Left lung (tissue), 10 donors: ENCODE measurements around the gene XPNPEP3. TPM values are rescaled to one million over a fixed set of nuclear protein-coding genes. Genes with fewer than 3 reads are reported as not detected.
A peak's percentile ranks its signal among the peaks of the same experiment; 100 is the strongest.

Experiments used
- ATAC-seq: fragments of 200-7000 bp; cut with Tn5 transposase; one replicate; pipeline ENCODE4 v1.9.1; 2020; ENCODE audit warnings: moderate library complexity
- DNase-seq, 4 donors: peaks; one replicate each; pipeline ENCODE4 v3.0.0-alpha.2; 2013 to 2020
- H3K27ac ChIP-seq, 2 donors: fragments of 200-600 bp; sonication (generic) in 1 of 2; one replicate each; pipeline versions ENCODE4 v1.5.0 to v1.8.0; 2020 to 2021
- H3K27me3 ChIP-seq, 2 donors: fragments of 200-600 bp; sonication (generic) in 1 of 2; one replicate each; pipeline versions ENCODE4 v1.5.0 to v1.8.0; 2020 to 2021
- H3K36me3 ChIP-seq, 2 donors: fragments of 200-600 bp; sonication (generic) in 1 of 2; one replicate each; pipeline versions ENCODE4 v1.5.0 to v1.8.0; 2020 to 2021
- H3K4me1 ChIP-seq, 2 donors: fragments of 200-600 bp; one replicate each; pipeline ENCODE4 v1.8.0; 2021
- H3K4me3 ChIP-seq, 2 donors: fragments of 200-600 bp; sonication (generic) in 1 of 2; one replicate each; pipeline versions ENCODE4 v1.5.0 to v1.8.0; 2020 to 2021; ENCODE audit warnings: mild to moderate bottlenecking in 1 of 2
- H3K9me3 ChIP-seq, 2 donors: fragments of 200-600 bp; sonication (generic) in 1 of 2; one replicate each; pipeline versions ENCODE4 v1.5.0 to v1.8.0; 2020 to 2021
- CTCF ChIP-seq, 2 donors: fragments of 200-600 bp; sonication (generic) in 1 of 2; IDR thresholded peaks; one replicate each; pipeline versions ENCODE4 v1.5.0 to v1.8.0; 2021; ENCODE audit warnings: antibody characterized with exemption in 2 of 2
- intact Hi-C, 2 donors: fragments of 100-400 bp; cut with DNase I; formaldehyde crosslinking; loops; one replicate each; pipeline versions ENCODE4 v1.11.2 to v1.14.2; 2022
- microRNA-seq, 2 donors: library from miRNA; unstranded; fragments of <30 nt; microRNA quantifications; one replicate each; pipeline ENCODE4, GENCODE V29; 2019
- polyA plus RNA-seq, 6 donors: library from polyadenylated mRNA; unstranded; fragments of 120-200 nt; gene quantifications; one replicate each; pipeline ENCODE4 v1.2.1, GENCODE V29; 2013; ENCODE audit not compliant: insufficient read length in 6 of 6
- total RNA-seq, 2 donors: library from RNA; stranded (reverse); fragmentation: NEBNext Ultra II Directional; extraction: Animal tissue kit (Norgen Biotek cat#: 25700); gene quantifications; one replicate each; pipeline ENCODE4 v1.2.1, GENCODE V29; 2021
- donor health status: DM: no; HTN: yes; CAD: no.
- donor health status: DM: no; HTN: no; CAD: no.

The XPNPEP3 gene
- total and polyA plus RNA-seq, 8 donors: 12.1 to 25.6 (median 21.9) TPM

- DNase-seq (no peak), ATAC-seq (no peak)
- H3K4me1 ChIP-seq: no peaks in the 10 kb centered on the region
- no peaks in the 10 kb centered on the region for H3K27me3 ChIP-seq
- no peaks in the 10 kb centered on the region for H3K9me3 ChIP-seq
- peaks cover 0 to 32% of the 10 kb centered on the region in 2 donors for H3K36me3 ChIP-seq
- H3K27ac ChIP-seq: no peak overlapping the region
- H3K4me3 ChIP-seq: no peak overlapping the region
- intact Hi-C loops: no loop called here
- TF ChIP-seq CTCF (IDR thresholded peaks at IDR 0.05): no peak
Measured at GRCh38 chr22:40975366-40975765, 118.4 kb downstream of the XPNPEP3 start.

DNA sequence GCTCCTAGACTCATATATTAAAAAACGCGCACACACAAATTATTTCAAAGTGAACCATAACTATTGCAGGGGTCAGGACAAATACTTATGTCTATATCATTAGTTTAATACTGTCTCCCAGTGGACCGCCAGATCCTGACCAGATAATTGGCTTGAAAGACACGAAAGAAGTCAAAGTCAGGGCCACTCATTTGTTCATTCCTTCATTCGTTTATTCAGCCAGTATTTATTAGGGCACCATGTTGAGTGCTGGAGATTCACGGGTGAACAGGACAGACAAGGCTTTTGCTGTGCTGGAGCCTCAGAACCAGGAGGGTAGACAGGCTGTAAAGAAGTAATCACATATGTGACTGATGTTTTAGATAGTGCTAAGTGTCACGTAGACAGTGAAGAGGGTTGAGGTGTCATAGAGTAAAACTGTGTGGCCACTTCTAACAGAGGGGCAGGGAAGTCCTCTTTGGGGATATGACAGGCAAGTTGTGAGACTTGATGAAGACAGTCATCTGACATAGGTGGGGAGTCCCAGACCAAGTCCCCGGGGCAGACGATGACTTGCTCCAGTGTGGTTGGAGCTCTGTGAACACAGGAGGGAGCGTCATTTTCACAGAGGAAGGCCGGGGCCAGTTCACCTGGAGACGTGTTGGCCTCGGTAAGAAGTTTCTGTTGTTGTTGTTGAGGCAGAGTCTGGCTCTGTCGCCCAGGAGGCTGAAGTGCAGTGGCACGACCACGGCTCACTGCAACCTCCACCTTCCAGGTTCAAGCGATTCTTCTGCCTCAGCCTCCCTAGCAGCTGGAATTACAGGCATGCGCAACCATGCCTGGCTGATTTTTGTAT, 120.1 kb downstream of the XPNPEP3 start:
- H3K27ac ChIP-seq: no peak overlapping the region
- peak in 1 of 4 donors; percentile 41 for DNase-seq
- no peaks in the 10 kb centered on the region for H3K27me3 ChIP-seq
- H3K4me3 ChIP-seq: no peak overlapping the region
- TF ChIP-seq CTCF (IDR thresholded peaks at IDR 0.05): no peak
- H3K4me1 ChIP-seq: no peaks in the 10 kb centered on the region
- ATAC-seq: no peak
- H3K36me3 ChIP-seq: peaks cover 0 to 15% of the 10 kb centered on the region in 2 donors
- H3K9me3 ChIP-seq: no peaks in the 10 kb centered on the region
- intact Hi-C loops: no loop called here

GRCh38 chr22:40979198-40979597, 122.2 kb downstream of the XPNPEP3 start:
- no peak for TF ChIP-seq CTCF (IDR thresholded peaks at IDR 0.05)
- Histone ChIP-seq H3K4me3 (no peak overlapping the region), H3K9me3 (no peaks in the 10 kb centered on the region), H3K27ac (no peak overlapping the region), H3K4me1 (no peaks in the 10 kb centered on the region), H3K36me3 (no peaks in the 10 kb centered on the region), H3K27me3 (no peaks in the 10 kb centered on the region)
- DNase-seq: peak in 1 of 4 donors; percentile 8
- intact Hi-C loops: no loop called here
- ATAC-seq: no peak

- Histone ChIP-seq H3K27me3 (no peaks in the 10 kb centered on the region), H3K36me3 (no peaks in the 10 kb centered on the region), H3K4me1 (no peaks in the 10 kb centered on the region), H3K9me3 (no peaks in the 10 kb centered on the region), H3K27ac (no peak overlapping the region), H3K4me3 (no peak overlapping the region)
- ATAC-seq: no peak
- intact Hi-C loops: no loop called here
- TF ChIP-seq CTCF (IDR thresholded peaks at IDR 0.05): no peak
- peak in 1 of 4 donors; percentile 63 for DNase-seq
Measured at GRCh38 chr22:40979871-40980270, 122.9 kb downstream of the XPNPEP3 start.

Small RNA genes lying within 50 kb of the gene (microRNA-seq; reads per million reads assigned to microRNA genes)
- gene MIR4766: 0.14 to 0.67 reads per million in 2 donors

Other genes starting within 250 kb of the XPNPEP3 start
- 10 to 100 TPM; 56.1 to 58.0 TPM for gene MRTFA, start 220.4 kb upstream of the XPNPEP3 start, total RNA-seq
- 10 to 100 TPM; 22.5 to 29.7 (median 25.5) TPM for gene MRTFA, start 220.4 kb upstream of the XPNPEP3 start, polyA plus RNA-seq
- under 1 TPM in 1 of 2 donors, not detected in 1; 0.23 TPM for gene MCHR1, start 177.7 kb upstream of the XPNPEP3 start, total RNA-seq
- gene MCHR1, start 177.7 kb upstream of the XPNPEP3 start, polyA plus RNA-seq: under 1 TPM in 5 of 6 donors, not detected in 1; 0.12 to 0.42 (median 0.24) TPM
- 10 to 100 TPM; 18.3 to 18.5 TPM for gene SLC25A17, start 37.8 kb upstream of the XPNPEP3 start, total RNA-seq
- 10 to 100 TPM; 30.1 to 36.9 (median 34.4) TPM for gene SLC25A17, start 37.8 kb upstream of the XPNPEP3 start, polyA plus RNA-seq
- 100 to 1,000 TPM; 161 to 189 TPM for gene ST13, start 509 bp upstream of the XPNPEP3 start, total RNA-seq
- gene ST13, start 509 bp upstream of the XPNPEP3 start, polyA plus RNA-seq: 100 to 1,000 TPM; 535 to 638 (median 578) TPM
- gene DNAJB7, start 5.0 kb downstream of the XPNPEP3 start, total RNA-seq: not detected
- gene DNAJB7, start 5.0 kb downstream of the XPNPEP3 start, polyA plus RNA-seq: 1 to 10 TPM in 4 of 6 donors, under 1 TPM in 2; 0.89 to 1.3 (median 1.1) TPM
- gene RBX1, start 94.2 kb downstream of the XPNPEP3 start, total RNA-seq: 10 to 100 TPM; 51.3 to 57.7 TPM
- 10 to 100 TPM; 67.3 to 75.8 (median 69.3) TPM for gene RBX1, start 94.2 kb downstream of the XPNPEP3 start, polyA plus RNA-seq
- gene EP300, start 235.4 kb downstream of the XPNPEP3 start, total RNA-seq: 10 to 100 TPM; 63.3 to 73.8 TPM
- gene EP300, start 235.4 kb downstream of the XPNPEP3 start, polyA plus RNA-seq: 10 to 100 TPM; 73.0 to 80.1 (median 77.8) TPM